ENCODE measurements around the gene GPR173. TPM values are rescaled to one million over a fixed set of nuclear protein-coding genes. Genes with fewer than 3 reads are reported as not detected.

GPR173 gene
- total and polyA plus RNA-seq, 2 donors, result 1.5 to 5.6 TPM

GRCh38 chrX:53089224-53089842 is 40.7 kb downstream of the GPR173 start:
- Histone ChIP-seq H3K36me3 (ENCODE audit: insufficient read depth) (peaks cover 2% of the 10 kb centered on the region), H3K4me3 (ENCODE audit: low read depth, low read length) (no peak overlapping the region), H3K27ac (ENCODE audit: low read depth) (peak overlapping the region; percentile 94), H3K4me1 (ENCODE audit: insufficient read depth) (no peaks in the 10 kb centered on the region)
- 9% methylated on average over 11 of the region's 11 CpGs for WGBS
- DNase-seq (ENCODE audit: extremely low spot score), result peak; percentile 46

DNA sequence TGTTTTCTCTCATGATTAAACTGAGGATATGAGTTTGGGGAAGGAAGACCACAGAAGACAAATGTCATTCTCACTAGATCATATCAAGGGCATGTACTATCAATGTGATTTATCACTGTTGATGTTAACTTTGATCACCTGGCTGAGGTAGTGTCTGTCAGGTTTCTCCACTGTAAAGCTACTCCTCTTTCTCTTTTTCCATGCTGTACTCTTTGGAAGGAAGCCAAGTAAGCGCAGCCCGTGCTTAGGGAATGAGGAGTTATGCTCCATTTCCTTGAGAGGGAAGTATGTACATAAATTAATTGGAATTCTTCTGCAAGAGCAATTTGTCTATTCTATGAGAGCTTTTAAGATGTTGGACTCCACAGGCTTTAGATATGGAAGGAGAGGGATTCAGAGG is 41.3 kb downstream of the GPR173 start:
- H3K4me1 ChIP-seq (ENCODE audit: insufficient read depth), result no peaks in the 10 kb centered on the region
- H3K36me3 ChIP-seq (ENCODE audit: insufficient read depth), result peaks cover 1% of the 10 kb centered on the region
- no peak for DNase-seq (ENCODE audit: extremely low spot score)
- 53% methylated on average over 2 of the region's 2 CpGs for WGBS
- H3K4me3 ChIP-seq (ENCODE audit: low read depth, low read length), result no peak overlapping the region
- no peak overlapping the region for H3K27ac ChIP-seq (ENCODE audit: low read depth)

GRCh38 chrX:53091354-53091753 is 42.8 kb downstream of the GPR173 start:
- DNase-seq (ENCODE audit: extremely low spot score), result no peak
- Histone ChIP-seq H3K4me3 (ENCODE audit: low read depth, low read length) (no peak overlapping the region), H3K36me3 (ENCODE audit: insufficient read depth) (no peaks in the 10 kb centered on the region), H3K27ac (ENCODE audit: low read depth) (no peak overlapping the region), H3K4me1 (ENCODE audit: insufficient read depth) (no peaks in the 10 kb centered on the region)
- WGBS, result 93% methylated on average over 2 of the region's 2 CpGs

GRCh38 chrX:53093177-53093655 is 44.6 kb downstream of the GPR173 start:
- Histone ChIP-seq H3K4me1 (ENCODE audit: insufficient read depth) (no peaks in the 10 kb centered on the region), H3K36me3 (ENCODE audit: insufficient read depth) (no peaks in the 10 kb centered on the region), H3K27ac (ENCODE audit: low read depth) (peak overlapping the region; percentile 79), H3K4me3 (ENCODE audit: low read depth, low read length) (peak overlapping the region; percentile 65)
- no peak for DNase-seq (ENCODE audit: extremely low spot score)
- WGBS, result under 1% methylated on average over 16 of the region's 16 CpGs

DNA sequence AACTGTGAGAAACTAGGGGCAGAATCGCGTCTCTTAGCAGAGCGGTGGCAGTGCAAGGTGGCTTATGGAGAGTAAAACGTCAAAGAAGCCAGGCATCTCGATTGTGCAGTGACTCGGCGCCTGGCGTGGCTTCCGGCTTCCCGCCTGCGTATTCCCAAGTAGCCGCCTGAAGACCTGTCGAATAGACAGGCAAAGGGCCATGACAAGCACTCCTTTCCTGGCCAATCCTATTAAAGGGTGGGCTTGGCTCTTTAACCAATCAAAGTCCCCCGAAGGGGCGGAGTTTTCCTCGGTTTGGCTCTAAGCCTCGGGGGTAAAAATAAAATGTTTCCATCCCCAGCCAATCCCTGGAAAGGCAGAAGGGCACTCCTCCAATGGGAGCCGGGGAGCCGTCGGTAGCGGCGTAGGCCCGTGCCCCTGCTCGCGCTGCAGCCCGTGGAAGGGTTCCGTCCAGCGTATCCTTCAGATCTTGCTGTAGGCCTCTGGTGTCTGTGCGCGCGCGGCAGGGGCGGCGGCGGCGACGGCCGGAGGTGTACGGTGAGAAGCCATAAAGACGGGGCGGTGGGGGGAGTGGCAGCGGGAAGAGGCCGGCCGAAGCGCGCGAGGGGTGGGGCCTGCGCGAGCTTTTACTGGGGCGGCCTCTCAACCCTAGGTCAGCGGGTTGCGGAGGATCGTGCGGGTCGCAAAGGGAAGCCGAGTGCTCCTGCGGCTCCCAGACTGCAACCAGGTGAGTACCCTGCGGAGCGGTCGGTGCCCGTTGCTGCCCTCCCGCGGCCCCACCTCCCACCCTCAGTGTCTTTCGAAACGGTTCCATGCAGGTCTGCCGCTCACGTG is 45.4 kb downstream of the GPR173 start, which contains the start of gene KANTR:
KANTR (plus strand) TSS at position 395 of the 834 bp plus-strand sequence. CDS start 30,131 bp downstream, outside the sequence.
- under 1% methylated on average over 67 of the region's 67 CpGs for WGBS
- DNase-seq (ENCODE audit: extremely low spot score), result peak; percentile 92
- peak within 1 kb of the TSS; percentile 65 for H3K4me3 ChIP-seq (ENCODE audit: low read depth, low read length)
- H3K36me3 ChIP-seq (ENCODE audit: insufficient read depth), result no peaks in the 10 kb centered on the region
- peak within 1 kb of the TSS; percentile 80 for H3K27ac ChIP-seq (ENCODE audit: low read depth)
- no peaks in the 10 kb centered on the region for H3K4me1 ChIP-seq (ENCODE audit: insufficient read depth)

DNA sequence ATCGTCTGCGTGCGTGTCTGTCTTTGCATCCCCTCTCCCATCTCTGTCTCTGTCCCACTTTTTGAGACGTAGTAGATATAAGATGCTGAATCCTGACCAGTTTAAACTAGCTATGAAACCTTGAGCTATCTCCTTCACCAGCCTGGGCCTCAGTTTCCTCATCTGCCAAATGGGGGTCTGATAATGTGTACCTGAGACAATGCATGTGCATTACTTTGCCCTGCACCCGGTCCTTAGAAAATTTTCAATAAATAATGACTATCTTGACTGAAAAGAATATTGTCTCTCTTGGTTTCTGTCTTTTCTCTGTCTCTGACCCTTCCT is 46.0 kb downstream of the GPR173 start:
- Histone ChIP-seq H3K4me1 (ENCODE audit: insufficient read depth) (no peaks in the 10 kb centered on the region), H3K27ac (ENCODE audit: low read depth) (no peak overlapping the region), H3K4me3 (ENCODE audit: low read depth, low read length) (peak overlapping the region; percentile 65), H3K36me3 (ENCODE audit: insufficient read depth) (no peaks in the 10 kb centered on the region)
- no peak for DNase-seq (ENCODE audit: extremely low spot score)
- under 1% methylated on average over 5 of the region's 5 CpGs for WGBS

GRCh38 chrX:53095796-53096195 is 47.2 kb downstream of the GPR173 start:
- no peaks in the 10 kb centered on the region for H3K4me1 ChIP-seq (ENCODE audit: insufficient read depth)
- 80% methylated on average over 3 of the region's 3 CpGs for WGBS
- DNase-seq (ENCODE audit: extremely low spot score), result no peak

GRCh38 chrX:53114864-53115549 is 66.4 kb downstream of the GPR173 start:
- Histone ChIP-seq H3K4me3 (ENCODE audit: low read depth, low read length) (no peak overlapping the region), H3K27ac (ENCODE audit: low read depth) (peak overlapping the region; percentile 40), H3K36me3 (ENCODE audit: insufficient read depth) (peaks cover 2% of the 10 kb centered on the region), H3K4me1 (ENCODE audit: insufficient read depth) (no peaks in the 10 kb centered on the region)
- WGBS, result 100% methylated on average over 6 of the region's 6 CpGs
- DNase-seq (ENCODE audit: extremely low spot score), result no peak

More at GRCh38 chrX:53095796-53096195, 47.2 kb downstream of the GPR173 start:
- Histone ChIP-seq H3K36me3 (ENCODE audit: insufficient read depth) (no peaks in the 10 kb centered on the region), H3K27ac (ENCODE audit: low read depth) (no peak overlapping the region), H3K4me3 (ENCODE audit: low read depth, low read length) (no peak overlapping the region)

GRCh38 chrX:53115550-53115874 is 66.9 kb downstream of the GPR173 start:
- WGBS, result 92% methylated on average over 2 of the region's 2 CpGs
- Histone ChIP-seq H3K36me3 (ENCODE audit: insufficient read depth) (peaks cover 2% of the 10 kb centered on the region), H3K4me1 (ENCODE audit: insufficient read depth) (no peaks in the 10 kb centered on the region), H3K27ac (ENCODE audit: low read depth) (no peak overlapping the region), H3K4me3 (ENCODE audit: low read depth, low read length) (no peak overlapping the region)
- DNase-seq (ENCODE audit: extremely low spot score), result no peak

DNA sequence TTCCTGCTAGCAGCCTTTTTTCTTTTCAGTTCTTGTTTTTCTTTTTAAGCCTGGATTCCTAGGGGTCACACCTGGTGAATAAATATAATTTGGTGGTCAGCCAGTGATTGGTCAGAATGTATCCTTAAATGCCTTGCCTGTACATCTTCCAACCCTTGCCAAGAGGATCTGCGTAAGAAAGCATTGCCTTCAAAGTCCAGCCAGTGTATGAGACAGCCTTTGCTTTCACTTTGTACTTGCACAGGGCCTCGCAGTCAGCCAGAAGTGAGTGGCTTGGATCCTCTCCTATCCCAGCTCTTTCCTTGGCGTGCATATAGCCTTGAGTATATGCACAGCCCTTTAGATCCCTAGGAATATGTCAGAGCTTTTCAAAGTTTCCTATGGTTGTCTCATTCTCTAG is 67.5 kb downstream of the GPR173 start:
- H3K27ac ChIP-seq (ENCODE audit: low read depth), result peak overlapping the region; percentile 10
- no peak for DNase-seq (ENCODE audit: extremely low spot score)
- WGBS, result 31% methylated on average over 3 of the region's 3 CpGs

GRCh38 chrX:53122013-53122412 is 73.4 kb downstream of the GPR173 start:
- DNase-seq (ENCODE audit: extremely low spot score), result no peak
- H3K36me3 ChIP-seq (ENCODE audit: insufficient read depth), result no peaks in the 10 kb centered on the region
- 18% methylated on average over 1 of the region's 1 CpG for WGBS

More for the DNA sequence above, 67.5 kb downstream of the GPR173 start:
- H3K36me3 ChIP-seq (ENCODE audit: insufficient read depth), result peaks cover 2% of the 10 kb centered on the region
- no peak overlapping the region for H3K4me3 ChIP-seq (ENCODE audit: low read depth, low read length)
- H3K4me1 ChIP-seq (ENCODE audit: insufficient read depth), result no peaks in the 10 kb centered on the region

DNA sequence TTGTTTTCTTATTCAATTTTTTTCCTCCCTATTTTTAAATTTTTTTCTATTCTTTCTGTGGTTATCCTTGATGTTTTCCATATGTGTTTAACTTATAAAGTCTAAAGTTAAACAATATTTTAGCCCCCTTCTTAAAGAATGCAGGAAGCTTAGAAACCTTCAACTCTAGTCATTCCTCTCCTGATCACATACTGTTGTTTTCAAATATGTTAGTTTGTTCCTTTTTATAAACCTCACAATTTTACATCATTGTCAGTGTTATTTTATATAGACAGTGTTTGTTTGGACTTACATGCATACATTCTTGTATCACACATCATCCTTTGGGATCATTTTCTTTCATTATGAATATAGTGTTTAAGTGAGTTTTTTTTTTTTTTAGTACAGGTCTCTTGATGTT is 76.9 kb downstream of the GPR173 start:
- no peak overlapping the region for H3K4me3 ChIP-seq (ENCODE audit: low read depth, low read length)
- no peak overlapping the region for H3K27ac ChIP-seq (ENCODE audit: low read depth)
- no peaks in the 10 kb centered on the region for H3K4me1 ChIP-seq (ENCODE audit: insufficient read depth)
- DNase-seq (ENCODE audit: extremely low spot score), result no peak
- no peaks in the 10 kb centered on the region for H3K36me3 ChIP-seq (ENCODE audit: insufficient read depth)

More at GRCh38 chrX:53122013-53122412, 73.4 kb downstream of the GPR173 start:
- H3K4me3 ChIP-seq (ENCODE audit: low read depth, low read length), result no peak overlapping the region
- no peaks in the 10 kb centered on the region for H3K4me1 ChIP-seq (ENCODE audit: insufficient read depth)
- no peak overlapping the region for H3K27ac ChIP-seq (ENCODE audit: low read depth)

DNA sequence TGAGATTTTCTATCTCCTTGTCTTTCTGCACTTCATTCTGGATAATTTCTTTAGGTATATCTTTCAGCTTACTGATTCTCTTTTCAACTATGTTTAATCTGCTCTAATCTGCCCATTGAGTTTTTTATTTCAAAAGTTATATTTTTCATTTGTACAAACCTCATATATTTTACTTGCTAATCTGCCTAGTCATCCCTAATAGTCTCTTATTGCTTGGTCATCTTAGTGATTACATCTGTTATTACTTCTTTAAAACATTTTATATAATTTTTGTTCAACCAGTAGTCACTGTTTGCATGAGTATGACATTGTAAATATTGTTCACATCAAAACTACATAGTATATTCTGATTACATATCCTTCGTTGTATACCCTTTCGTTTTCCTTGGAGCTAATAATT is 77.8 kb downstream of the GPR173 start:
- no peak for DNase-seq (ENCODE audit: extremely low spot score)
- WGBS, result 98% methylated on average over 2 of the region's 2 CpGs
- Histone ChIP-seq H3K36me3 (ENCODE audit: insufficient read depth) (no peaks in the 10 kb centered on the region), H3K27ac (ENCODE audit: low read depth) (no peak overlapping the region), H3K4me1 (ENCODE audit: insufficient read depth) (no peaks in the 10 kb centered on the region), H3K4me3 (ENCODE audit: low read depth, low read length) (no peak overlapping the region)

Data from urinary bladder (tissue), 4 donors.